Measurements from ENCODE around the gene POLA1.

- TF ChIP-seq ZNF10 (tag by site-specific recombination; IDR thresholded peaks at IDR 0.05) (no peak), ZNF133 (tag by site-specific recombination; IDR thresholded peaks at IDR 0.05) (no peak)
Measured at GRCh38 chrX:25013632-25014365, 320.1 kb downstream of the POLA1 start.
